GM20000 (cell line): ENCODE data around the gene KLK8.
"Not testable (repeated sequence)": the region's sequence is repeated elsewhere in the genome, so short reads cannot be mapped to it uniquely, and the experiment has no call there.

Experiments
- DNase-seq: peaks from one replicate; pipeline ENCODE4 v3.0.0; 2012; ENCODE audit warnings: low spot score
- CTCF ChIP-seq: IDR thresholded peaks from 2 replicates; pipeline ENCODE4 v1.5.1; 2012; ENCODE audit warnings: mild to moderate bottlenecking, control low read depth; ENCODE audit errors: extremely low read depth, missing control alignments

KLK8 gene

DNA sequence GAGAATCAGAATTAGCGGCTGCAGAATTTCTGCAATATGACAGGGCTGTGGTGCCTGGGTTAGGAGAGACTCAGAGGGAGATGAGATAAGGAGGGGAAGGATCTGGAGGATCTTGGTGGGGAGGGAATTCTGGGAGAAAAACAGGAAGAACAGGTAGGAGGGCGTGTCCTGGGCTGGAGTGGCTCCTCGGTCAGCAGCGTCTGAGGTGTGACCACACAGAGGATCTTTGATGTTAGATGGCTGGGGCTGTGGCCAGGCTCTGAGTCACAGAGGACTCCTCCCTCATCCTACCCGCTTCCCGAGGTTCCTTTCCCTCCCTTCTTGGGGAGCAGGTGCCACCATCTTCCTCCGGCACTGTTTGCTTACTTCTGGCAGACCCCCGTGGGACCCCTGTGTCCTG lies 25.6 kb downstream of the KLK8 start:
- DNase-seq: no peak
- no peak for TF ChIP-seq CTCF

DNA sequence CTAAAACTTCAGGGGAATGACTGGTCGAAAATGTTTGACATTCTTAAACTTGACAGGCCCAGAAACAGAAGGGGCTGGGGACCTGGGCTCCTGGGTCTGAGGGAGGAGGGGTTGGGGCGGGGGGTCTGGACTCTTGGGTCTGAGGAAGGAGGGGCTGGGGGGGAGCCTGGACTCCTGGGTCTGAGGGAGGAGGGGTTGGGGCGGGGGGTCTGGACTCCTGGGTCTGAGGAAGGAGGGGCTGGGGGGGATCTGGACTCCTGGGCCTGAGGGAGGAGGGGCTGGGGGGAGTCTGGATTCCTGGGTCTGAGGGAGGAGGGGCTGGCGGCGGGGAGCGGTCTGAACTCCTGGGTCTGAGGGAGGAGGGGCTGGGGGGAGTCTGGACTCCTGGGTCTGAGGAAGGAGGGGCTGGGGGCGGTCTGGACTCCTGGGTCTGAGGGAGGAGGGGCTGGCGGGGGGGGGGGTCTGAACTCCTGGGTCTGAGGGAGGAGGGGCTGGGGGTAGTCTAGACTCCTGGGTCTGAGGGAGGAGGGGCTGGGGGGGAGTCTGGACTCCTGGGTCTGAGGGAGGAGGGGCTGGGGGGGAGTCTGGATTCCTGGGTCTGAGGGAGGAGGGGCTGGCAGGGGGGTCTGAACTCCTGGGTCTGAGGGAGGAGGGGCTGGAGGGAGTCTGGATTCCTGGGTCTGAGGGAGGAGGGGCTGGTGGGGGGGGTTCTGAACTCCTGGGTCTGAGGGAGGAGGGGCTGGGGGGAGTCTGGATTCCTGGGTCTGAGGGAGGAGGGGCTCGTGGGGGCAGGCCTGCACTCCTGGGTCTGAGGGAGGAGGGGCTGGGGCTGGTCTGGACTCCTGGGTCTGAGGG lies 26.5 kb downstream of the KLK8 start:
- DNase-seq: no peak
- no peak for TF ChIP-seq CTCF

GRCh38 chr19:50972795-50973376 lies 28.5 kb downstream of the KLK8 start:
- no peak for TF ChIP-seq CTCF
- DNase-seq: no peak

DNA sequence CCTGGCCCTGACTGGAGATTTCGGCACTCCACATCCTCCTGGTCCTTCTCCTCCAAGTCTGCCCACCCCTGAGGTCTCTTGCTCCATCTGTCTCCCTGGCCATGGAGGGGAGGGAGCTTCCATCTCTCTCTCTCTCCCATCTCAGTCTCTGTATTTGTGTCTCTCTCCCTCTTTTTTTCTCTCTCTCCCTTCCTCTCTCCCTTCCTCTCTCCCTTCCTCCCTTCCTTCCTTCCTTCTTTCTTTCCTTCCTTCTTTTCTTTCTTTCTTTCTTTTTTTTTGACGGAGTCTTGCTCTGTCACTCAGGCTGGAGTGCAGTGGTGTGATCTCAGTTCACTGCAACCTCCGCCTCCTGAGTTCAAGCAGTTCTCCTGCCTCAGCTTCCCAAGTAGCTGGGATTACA lies 31.6 kb downstream of the KLK8 start:
- not testable (repeated sequence) for DNase-seq

DNA sequence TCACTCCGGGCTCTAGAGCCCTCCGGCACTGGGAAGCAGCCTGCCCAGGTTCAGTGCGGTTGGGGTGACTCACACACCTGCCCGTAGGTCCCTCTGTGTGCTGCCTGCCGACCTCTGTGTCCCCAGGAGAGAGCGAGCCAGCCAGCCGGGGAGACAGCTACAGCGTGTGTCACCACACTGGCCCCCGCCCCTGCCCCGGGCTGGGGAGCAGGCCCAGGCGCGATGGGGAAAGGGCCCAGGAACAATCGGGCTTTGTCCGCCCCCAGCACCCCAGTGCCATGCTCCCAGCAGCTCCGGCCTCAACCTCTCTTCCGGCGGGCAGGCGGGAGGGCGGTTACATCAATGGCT lies 32.0 kb downstream of the KLK8 start, which contains the start of gene KLK6:
Gene KLK6 (minus strand): TSS at position 179 of the 348 bp plus-strand sequence. CDS start 1,487 bp downstream, outside the sequence.
- DNase-seq: no peak
- TF ChIP-seq CTCF: no peak

DNA sequence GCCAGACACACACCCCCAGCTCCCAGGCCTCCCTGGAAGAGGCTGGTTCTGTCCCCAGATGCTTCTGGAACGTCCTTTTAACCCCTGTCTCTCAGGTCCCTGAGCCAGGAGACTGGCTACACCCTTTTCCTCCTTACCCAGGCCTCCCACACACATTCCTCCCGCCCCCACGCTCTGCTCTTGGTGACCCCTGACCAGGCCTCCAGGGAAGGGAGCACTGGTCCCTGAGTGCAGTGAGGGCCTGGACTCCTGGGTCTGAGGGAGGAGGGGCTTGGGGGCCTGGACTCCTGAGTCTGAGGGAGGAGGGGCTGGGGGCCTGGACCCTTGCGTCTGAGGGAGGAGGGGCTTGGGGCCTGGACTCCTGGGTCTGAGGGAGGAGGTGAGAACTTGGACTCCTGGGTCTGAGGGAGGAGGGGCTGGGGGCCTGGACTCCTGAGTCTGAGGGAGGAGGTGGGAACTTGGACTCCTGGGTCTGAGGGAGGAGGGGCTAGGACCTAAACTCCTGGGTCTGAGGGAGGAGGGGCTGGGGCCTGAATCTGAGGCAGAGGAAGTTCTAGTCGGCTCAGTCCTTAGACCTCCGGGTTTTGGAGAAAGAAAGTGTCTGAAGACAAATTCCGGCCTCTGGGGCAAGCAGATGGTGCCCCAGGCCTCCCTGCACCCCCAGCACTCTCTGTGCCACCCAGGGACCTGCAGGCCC lies 32.5 kb downstream of the KLK8 start:
- DNase-seq: no peak
- TF ChIP-seq CTCF: no peak

GRCh38 chr19:50967929-50968715 lies 33.3 kb downstream of the KLK8 start:
- no peak for TF ChIP-seq CTCF
- DNase-seq: no peak
